ENCODE results near the gene SLC22A2.
"Not testable (repeated sequence)": the region's sequence is repeated elsewhere in the genome, so short reads cannot be mapped to it uniquely, and the experiment has no call there.

Gene SLC22A2

GRCh38 chr6:160258346-160259142 lies at the start of gene SLC22A2:
Gene SLC22A2, minus strand, starts transcription at chr6:160258821. Its CDS starts 64 bp downstream, at chr6:160258757.
- no peak for DNase-seq

DNA sequence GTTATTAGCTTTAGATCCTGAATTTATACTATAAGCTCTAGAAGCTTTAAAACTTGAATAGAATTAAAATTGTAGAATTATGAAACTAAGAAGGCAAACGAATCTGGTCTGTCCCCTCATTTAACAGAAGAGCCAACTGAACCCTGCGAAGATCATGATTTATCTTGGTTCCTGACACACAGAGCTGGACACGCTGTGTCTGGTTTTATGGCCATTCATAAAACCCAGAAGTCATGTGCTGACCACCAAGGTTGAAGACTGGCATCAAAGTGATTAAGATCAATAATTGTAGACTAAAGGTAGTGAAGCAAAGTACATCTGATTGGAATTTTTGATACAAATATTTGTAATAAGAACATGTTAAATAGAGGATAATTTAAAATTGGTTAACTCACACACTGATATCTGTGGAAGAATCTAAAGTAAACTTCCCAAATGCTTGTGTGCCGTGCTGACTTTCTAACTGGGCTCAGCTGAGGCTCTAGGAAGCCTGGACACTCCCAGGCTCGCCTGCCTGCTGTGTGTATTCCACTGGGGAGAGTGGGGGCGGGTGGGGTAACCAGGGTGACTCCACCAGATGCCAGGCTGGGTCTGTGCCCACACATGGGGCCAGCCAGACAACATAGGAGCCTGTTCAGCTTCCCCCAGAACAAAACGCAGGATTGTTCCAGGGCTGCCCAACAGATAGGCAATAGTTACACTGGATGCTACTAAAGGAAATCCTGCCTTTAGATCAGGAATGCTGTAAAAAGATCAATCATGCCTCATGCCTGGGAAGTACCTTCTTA lies 47.5 kb upstream of the SLC22A2 start:
- no peak for DNase-seq

GRCh38 chr6:160303806-160304205 lies 45.2 kb upstream of the SLC22A2 start:
- DNase-seq = no peak

GRCh38 chr6:160302431-160303082 lies 43.9 kb upstream of the SLC22A2 start:
- DNase-seq = not testable (repeated sequence)

GRCh38 chr6:160301339-160301738 lies 42.7 kb upstream of the SLC22A2 start:
- DNase-seq = no peak

GRCh38 chr6:160300076-160300695 lies 41.6 kb upstream of the SLC22A2 start:
- no peak for DNase-seq

DNA sequence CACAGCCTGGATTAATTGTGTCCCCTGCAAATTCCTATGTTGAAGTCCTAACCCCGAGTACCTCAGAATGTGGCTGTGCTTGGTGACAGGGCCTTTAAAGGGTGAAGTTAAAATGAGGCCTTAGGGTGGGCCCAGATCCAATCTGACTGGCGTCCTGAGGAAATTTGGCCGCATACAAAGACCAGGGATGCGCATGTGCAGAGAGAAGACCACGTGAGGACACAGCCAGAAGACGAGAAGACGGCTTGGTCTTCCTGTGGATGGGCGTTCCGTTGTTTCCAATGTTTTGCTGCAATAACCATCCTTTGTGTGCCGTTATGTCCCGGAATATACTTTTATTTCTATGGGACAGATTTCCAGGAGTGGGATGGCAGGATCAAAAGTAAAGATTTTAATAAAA lies 40.9 kb upstream of the SLC22A2 start:
- DNase-seq = no peak

- no peak for DNase-seq
These were observed 39.5 kb upstream of the SLC22A2 start for GRCh38 chr6:160298121-160298520.

DNA sequence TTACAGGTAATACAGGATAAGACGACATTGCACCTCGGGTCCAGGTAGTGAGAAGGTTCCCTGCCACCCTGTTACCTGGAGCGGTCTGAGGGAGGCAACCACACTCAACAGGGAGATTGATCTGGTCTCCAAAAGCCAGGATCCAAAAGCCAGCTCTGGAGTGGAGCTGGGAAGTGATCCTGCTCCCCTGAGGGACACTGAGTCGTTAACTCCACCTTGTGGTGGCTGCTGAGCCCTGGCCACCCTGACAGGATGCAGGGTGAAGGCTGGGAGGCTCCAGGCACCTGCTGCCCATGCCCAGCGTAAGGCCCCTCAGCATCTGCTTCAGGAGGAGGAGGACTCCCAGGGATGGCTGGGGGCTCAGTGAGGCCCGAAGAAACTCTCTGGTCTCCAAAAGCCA lies 38.7 kb upstream of the SLC22A2 start:
- no peak for DNase-seq

DNA sequence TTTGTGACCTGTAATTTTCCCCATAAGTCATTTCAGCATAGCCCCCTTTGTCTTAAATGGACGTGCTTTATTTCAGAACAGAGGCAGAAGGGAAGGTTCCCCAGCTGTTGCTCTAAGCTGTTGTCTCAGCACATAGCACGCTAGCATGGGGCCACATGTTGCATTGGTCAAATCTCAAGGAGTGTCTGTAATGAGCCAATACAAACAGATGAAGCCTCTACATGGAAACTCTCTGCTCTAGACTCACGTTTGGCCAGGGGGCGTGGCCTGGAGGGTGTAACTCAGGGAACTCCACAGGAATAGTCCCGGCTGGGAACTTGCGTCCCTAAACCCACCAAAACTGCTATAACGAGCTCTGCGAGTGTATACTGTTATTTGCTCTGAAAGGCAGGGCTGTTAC lies 35.2 kb upstream of the SLC22A2 start:
- no peak for DNase-seq

GRCh38 chr6:160285541-160286105 lies 27.0 kb upstream of the SLC22A2 start:
- no peak for DNase-seq

GRCh38 chr6:160284575-160284974 lies 26.0 kb upstream of the SLC22A2 start:
- no peak for DNase-seq

DNA sequence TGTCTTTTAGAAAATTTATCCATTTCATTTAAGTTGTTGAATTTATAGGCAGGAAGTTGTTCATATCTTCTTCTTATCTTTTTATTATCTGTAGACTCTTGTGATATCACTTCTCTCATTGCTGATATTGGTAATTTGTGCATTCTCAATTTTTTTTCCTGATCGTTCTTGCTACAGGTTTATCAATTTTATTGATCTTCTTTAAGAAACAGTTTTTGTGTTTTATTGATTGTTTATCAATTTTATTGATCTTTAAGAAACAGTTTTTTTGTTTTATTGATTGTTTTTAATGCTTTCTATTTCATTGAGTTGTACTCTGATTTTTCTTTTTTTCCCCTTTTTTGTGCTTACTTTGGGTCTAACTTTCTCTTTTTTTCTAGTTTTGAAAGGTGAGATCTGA lies 23.8 kb upstream of the SLC22A2 start:
- no peak for DNase-seq

GRCh38 chr6:160279850-160280249 lies 21.2 kb upstream of the SLC22A2 start:
- DNase-seq = no peak

DNA sequence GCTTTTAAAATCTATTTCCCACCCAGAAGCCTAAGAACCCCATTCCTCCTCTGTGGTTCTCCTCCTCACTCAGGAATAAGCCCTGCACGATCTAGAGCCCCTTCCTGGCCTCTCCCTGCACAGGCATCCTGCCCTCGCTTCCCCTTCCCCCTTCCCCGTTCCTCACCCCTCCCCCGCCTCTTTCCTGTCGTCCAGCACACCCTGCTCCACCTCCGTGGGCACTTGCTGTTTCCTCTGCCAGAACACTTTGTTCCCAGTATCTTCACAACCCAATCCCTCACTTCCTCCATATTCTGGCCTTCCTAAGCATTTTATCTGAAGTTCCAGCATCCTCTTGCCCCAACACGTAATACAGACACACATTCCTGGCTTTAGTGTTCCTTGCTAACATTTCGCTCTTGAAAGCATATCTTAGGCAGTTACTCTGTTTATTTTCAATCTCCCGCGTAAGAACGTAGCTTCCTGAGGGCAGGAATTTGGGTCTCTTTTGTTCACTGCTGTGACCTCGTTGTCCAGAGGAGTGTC lies 20.2 kb upstream of the SLC22A2 start:
- no peak for DNase-seq

- no peak for DNase-seq
These were observed 19.7 kb upstream of the SLC22A2 start for GRCh38 chr6:160278311-160278710.

GRCh38 chr6:160277546-160277945 lies 18.9 kb upstream of the SLC22A2 start:
- DNase-seq = no peak

GRCh38 chr6:160277144-160277543 lies 18.5 kb upstream of the SLC22A2 start:
- no peak for DNase-seq

- DNase-seq = no peak
These were observed 17.5 kb upstream of the SLC22A2 start for GRCh38 chr6:160276126-160276525.

DNA sequence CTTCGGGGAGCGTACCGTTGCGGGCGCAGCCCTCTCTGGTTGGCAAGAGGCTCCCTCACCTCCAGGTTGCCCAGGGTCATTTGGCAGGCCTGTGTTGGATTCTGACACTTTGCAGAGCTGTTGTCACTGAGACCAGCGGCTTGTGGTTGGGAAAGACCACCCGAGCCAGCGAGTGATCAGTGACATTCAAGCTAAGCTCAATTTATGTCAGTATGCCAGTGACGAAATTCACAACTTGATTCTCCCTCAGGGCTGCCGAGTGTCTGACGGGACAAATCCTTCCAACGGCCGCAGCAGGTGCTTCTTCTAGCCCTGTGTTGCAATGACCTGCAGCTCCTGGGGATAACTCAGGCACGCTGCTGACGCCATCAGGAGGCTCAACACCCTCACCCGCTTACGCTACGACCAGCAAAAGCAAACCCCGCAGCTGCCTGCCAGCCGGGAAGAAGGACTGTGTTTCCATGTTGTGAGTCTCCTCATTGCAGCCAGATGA lies 16.9 kb upstream of the SLC22A2 start:
- DNase-seq = no peak

DNA sequence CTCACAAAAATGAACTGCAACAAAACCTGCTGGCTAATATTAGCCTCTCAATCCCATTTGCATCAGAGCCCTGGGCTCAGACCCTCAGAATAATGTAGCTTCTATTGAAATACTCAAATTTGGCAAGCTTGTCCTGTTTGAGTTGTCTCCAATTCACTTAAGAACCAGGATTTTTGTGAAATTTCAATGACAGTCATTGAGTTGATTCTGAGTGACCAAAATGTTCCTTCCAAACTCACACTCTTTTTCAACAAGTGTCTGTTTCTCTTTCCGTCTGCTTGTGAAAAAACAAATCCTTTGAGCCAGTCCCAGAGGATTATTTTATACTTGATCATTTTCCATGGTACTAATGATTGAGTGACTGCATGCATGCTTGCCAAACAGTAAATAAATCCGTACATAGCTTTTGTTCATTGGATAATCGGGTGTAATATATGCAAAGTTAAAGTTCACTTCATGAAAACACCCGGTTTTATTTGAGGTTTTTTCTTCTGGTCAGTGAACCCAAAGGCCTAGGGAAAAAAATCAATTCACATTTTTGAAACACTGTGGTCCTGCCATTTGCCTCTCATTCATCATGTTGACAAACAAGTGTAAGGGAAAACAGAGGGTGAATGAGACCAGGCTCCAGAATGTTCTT lies 16.4 kb upstream of the SLC22A2 start:
- no peak for DNase-seq

DNA sequence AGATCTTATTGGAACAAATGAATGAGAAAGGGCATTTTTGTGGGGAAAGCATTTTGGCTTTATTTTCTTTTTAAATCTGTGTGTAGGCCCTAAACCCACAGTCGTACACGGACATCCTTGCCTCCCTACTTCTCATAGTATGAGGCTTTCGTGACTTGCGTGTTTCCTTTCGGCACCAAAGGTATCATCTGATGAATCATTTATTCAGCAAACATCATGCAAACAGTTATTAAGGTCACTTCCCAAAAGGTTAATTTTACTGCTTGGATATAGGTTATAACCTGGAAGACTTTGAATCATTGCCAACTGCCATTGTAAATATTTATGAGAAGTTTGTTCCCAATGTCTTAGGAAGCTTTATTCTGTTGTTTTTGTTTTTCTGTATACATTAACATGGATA lies 15.1 kb upstream of the SLC22A2 start:
- DNase-seq = no peak

Data from SW 1271 (cell line).